NCI-H2081 treated with DMSO at 0.1 percent for 48 hours (cell line): ENCODE measurements around the gene NCL.
"Not testable (repeated sequence)": the region's sequence is repeated elsewhere in the genome, so short reads cannot be mapped to it uniquely, and the experiment has no call there.

Experiments
- DNase-seq: peaks from one replicate; lab custom pipeline; 2025; lab: John Stamatoyannopoulos, UW

The NCL gene

GRCh38 chr2:231467613-231468530 is 3.6 kb upstream of the NCL start:
- no peak for DNase-seq

- no peak for DNase-seq
Measured at GRCh38 chr2:231467016-231467545, 2.8 kb upstream of the NCL start.

- DNase-seq, result no peak
Measured at GRCh38 chr2:231464576-231465540, 574 bp upstream of the NCL start.

GRCh38 chr2:231462729-231463465 is 1.4 kb downstream of the NCL start:
- no peak for DNase-seq

- DNase-seq, result no peak
Measured at GRCh38 chr2:231461516-231461971, 2.7 kb downstream of the NCL start.

- not testable (repeated sequence) for DNase-seq
Measured at GRCh38 chr2:231460841-231461240, 3.4 kb downstream of the NCL start.

GRCh38 chr2:231460073-231460835 is 4.0 kb downstream of the NCL start:
- no peak for DNase-seq

- no peak for DNase-seq
Measured at GRCh38 chr2:231458368-231458767, 5.9 kb downstream of the NCL start.

GRCh38 chr2:231457101-231457500 is 7.2 kb downstream of the NCL start:
- DNase-seq, result no peak

GRCh38 chr2:231456295-231457004 is 7.8 kb downstream of the NCL start:
- DNase-seq, result no peak

GRCh38 chr2:231455890-231456289 is 8.4 kb downstream of the NCL start:
- DNase-seq, result no peak

- DNase-seq, result no peak
Measured at GRCh38 chr2:231455222-231455621, 9.1 kb downstream of the NCL start.

- no peak for DNase-seq
Measured at GRCh38 chr2:231454361-231454791, 9.9 kb downstream of the NCL start.

GRCh38 chr2:231452799-231453508 is 11.3 kb downstream of the NCL start:
- DNase-seq, result no peak

GRCh38 chr2:231450548-231450989 is 13.7 kb downstream of the NCL start:
- DNase-seq, result no peak

- DNase-seq, result no peak
Measured at GRCh38 chr2:231449503-231450054, 14.7 kb downstream of the NCL start.

GRCh38 chr2:231436957-231437356 is 27.3 kb downstream of the NCL start:
- DNase-seq, result no peak

- DNase-seq, result no peak
Measured at GRCh38 chr2:231433990-231434389, 30.3 kb downstream of the NCL start.

GRCh38 chr2:231431606-231432005 is 32.7 kb downstream of the NCL start:
- DNase-seq, result no peak
